Measurements from ENCODE around the gene MRTFA. TPM values are rescaled to one million over a fixed set of nuclear protein-coding genes. Genes with fewer than 3 reads are reported as not detected.

MRTFA gene
- total RNA-seq, 1 experiment from 2014 or later, result 44.7 TPM

- no peak overlapping the region for H3K4me3 ChIP-seq
- ChIA-PET CTCF (no interaction called here), POLR2A (ENCODE audit: unreplicated experiment) (no interaction called here)
- TF ChIP-seq EZH2 (IDR thresholded peaks at IDR 0.05; ENCODE audit: low read depth), result no peak
- no peak for TF ChIP-seq CTCF (conservative IDR thresholded peaks at IDR 0.05)
- no peak overlapping the region for H3K27ac ChIP-seq
- peaks cover 28% of the 10 kb centered on the region for H3K79me2 ChIP-seq (ENCODE audit: low read depth)
- no peak for DNase-seq
- H3K27me3 ChIP-seq (ENCODE audit: insufficient read depth, low read depth), result no peaks in the 10 kb centered on the region
- no peak overlapping the region for H2AFZ ChIP-seq
- H3K36me3 ChIP-seq (ENCODE audit: low read depth), result no peaks in the 10 kb centered on the region
- H4K20me1 ChIP-seq (ENCODE audit: insufficient read depth), result peaks cover 5% of the 10 kb centered on the region
- no peaks in the 10 kb centered on the region for H3K9me3 ChIP-seq (ENCODE audit: insufficient read depth, low read depth)
- H3K9me2 ChIP-seq (ENCODE audit: insufficient read depth), result no peaks in the 10 kb centered on the region
- no TSS peak for BruUV-seq (replicated peaks)
- intact Hi-C loops (cut with micrococcal nuclease; ENCODE audit: unreplicated experiment), result no loop called here
- peaks cover 3% of the 10 kb centered on the region; the same call in 1 of the 2 replicates for H3F3A ChIP-seq (ENCODE audit: insufficient read depth, low read depth)
- H3K4me2 ChIP-seq, result no peak overlapping the region
- H3K4me1 ChIP-seq (replicated peaks; ENCODE audit: insufficient read depth), result no peaks in the 10 kb centered on the region
These were observed 167.3 kb downstream of the MRTFA start for GRCh38 chr22:40469181-40469580.

DNA sequence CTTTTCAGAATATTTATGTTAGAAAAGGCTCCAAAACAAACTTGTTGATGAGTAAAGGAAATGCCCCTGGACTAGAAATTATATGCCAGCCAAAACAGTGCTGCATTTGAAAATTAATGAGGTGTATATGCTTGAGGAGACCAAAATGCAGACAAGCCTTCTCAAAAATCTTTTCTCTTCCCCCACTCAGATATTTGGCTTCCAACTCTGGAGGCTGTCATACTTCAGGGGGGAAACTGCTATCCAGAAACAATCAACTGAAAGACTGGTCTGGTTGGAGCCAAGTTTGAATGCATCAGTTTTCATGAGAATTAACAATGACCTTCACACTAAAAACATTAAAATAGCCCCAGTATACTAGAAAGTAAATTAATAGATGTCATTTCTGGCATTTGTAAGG lies 167.9 kb downstream of the MRTFA start:
- CTCF ChIA-PET, result no interaction called here

DNA sequence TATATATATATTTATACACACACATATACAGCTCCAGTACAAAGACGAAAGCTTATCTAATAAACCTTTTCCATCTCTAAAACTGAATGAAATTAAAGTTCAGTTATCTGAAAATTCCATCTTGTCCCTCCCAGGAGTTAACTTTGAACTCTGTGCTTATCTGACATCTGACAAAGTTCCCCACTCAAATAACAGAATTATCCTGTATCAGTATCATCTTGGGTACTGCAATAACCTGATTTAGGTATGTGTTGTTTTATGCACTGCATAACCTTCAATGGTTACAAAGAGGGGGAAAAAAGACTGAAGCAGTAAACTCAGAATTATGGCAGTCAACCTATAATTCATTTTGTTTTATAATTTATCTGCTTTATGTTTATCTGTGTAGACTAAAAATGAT lies 169.5 kb downstream of the MRTFA start:
- H3K36me3 ChIP-seq (ENCODE audit: low read depth), result no peaks in the 10 kb centered on the region
- TF ChIP-seq EZH2 (IDR thresholded peaks at IDR 0.05; ENCODE audit: low read depth) (no peak), CTCF (conservative IDR thresholded peaks at IDR 0.05) (no peak)
- H3K9me2 ChIP-seq (ENCODE audit: insufficient read depth), result no peaks in the 10 kb centered on the region
- intact Hi-C loops (cut with micrococcal nuclease; ENCODE audit: unreplicated experiment), result no loop called here
- BruUV-seq (replicated peaks), result no TSS peak
- H3K4me2 ChIP-seq, result no peak overlapping the region
- H3F3A ChIP-seq (ENCODE audit: insufficient read depth, low read depth), result peaks cover 3% of the 10 kb centered on the region; the same call in 1 of the 2 replicates
- no peak overlapping the region for H3K4me3 ChIP-seq
- H3K27ac ChIP-seq, result no peak overlapping the region
- ChIA-PET POLR2A (ENCODE audit: unreplicated experiment) (no interaction called here), CTCF (no interaction called here)
- peaks cover 26% of the 10 kb centered on the region for H3K79me2 ChIP-seq (ENCODE audit: low read depth)
- H3K9me3 ChIP-seq (ENCODE audit: insufficient read depth, low read depth), result no peaks in the 10 kb centered on the region
- peaks cover 5% of the 10 kb centered on the region for H4K20me1 ChIP-seq (ENCODE audit: insufficient read depth)
- H2AFZ ChIP-seq, result no peak overlapping the region
- DNase-seq, result no peak
- no peaks in the 10 kb centered on the region for H3K27me3 ChIP-seq (ENCODE audit: insufficient read depth, low read depth)
- H3K4me1 ChIP-seq (replicated peaks; ENCODE audit: insufficient read depth), result no peaks in the 10 kb centered on the region

More for the DNA sequence above, 167.9 kb downstream of the MRTFA start:
- H2AFZ ChIP-seq, result no peak overlapping the region
- H3K27me3 ChIP-seq (ENCODE audit: insufficient read depth, low read depth), result no peaks in the 10 kb centered on the region
- no peaks in the 10 kb centered on the region for H3K36me3 ChIP-seq (ENCODE audit: low read depth)
- no peaks in the 10 kb centered on the region for H3K9me3 ChIP-seq (ENCODE audit: insufficient read depth, low read depth)
- intact Hi-C loops (cut with micrococcal nuclease; ENCODE audit: unreplicated experiment), result no loop called here
- no peak overlapping the region for H3K27ac ChIP-seq
- peaks cover 3% of the 10 kb centered on the region; the same call in 1 of the 2 replicates for H3F3A ChIP-seq (ENCODE audit: insufficient read depth, low read depth)
- H3K4me3 ChIP-seq, result no peak overlapping the region
- no peak overlapping the region for H3K4me2 ChIP-seq
- POLR2A ChIA-PET (ENCODE audit: unreplicated experiment), result no interaction called here
- BruUV-seq (replicated peaks), result no TSS peak
- no peaks in the 10 kb centered on the region for H3K4me1 ChIP-seq (replicated peaks; ENCODE audit: insufficient read depth)
- no peak for DNase-seq
- no peaks in the 10 kb centered on the region for H3K9me2 ChIP-seq (ENCODE audit: insufficient read depth)
- H3K79me2 ChIP-seq (ENCODE audit: low read depth), result peaks cover 28% of the 10 kb centered on the region
- peaks cover 5% of the 10 kb centered on the region for H4K20me1 ChIP-seq (ENCODE audit: insufficient read depth)
- TF ChIP-seq CTCF (conservative IDR thresholded peaks at IDR 0.05) (no peak), EZH2 (IDR thresholded peaks at IDR 0.05; ENCODE audit: low read depth) (no peak)

Measured in PC-9 (cell line).